Gastrocnemius medialis (tissue), 4 donors: Measurements from ENCODE around the gene WDFY2. TPM values are rescaled to one million over a fixed set of nuclear protein-coding genes. Genes with fewer than 3 reads are reported as not detected.

Experiments
- ATAC-seq, 2 donors: fragments of 150-250 bp; one replicate each; pipeline ENCODE4 v1.9.1; 2016
- DNase-seq, 2 donors: peaks; one replicate each; pipeline ENCODE4 v3.0.0-alpha.2; 2019
- H3K27ac ChIP-seq, 4 donors: fragments of 200-600 bp; sonication (generic); 1 replicate in 1 of 4; 2 replicates in 3 of 4; pipeline ENCODE4 v1.5.1; 2016 to 2018; ENCODE audit warnings: mild to moderate bottlenecking in 2 of 4, moderate library complexity in 1 of 4
- H3K27me3 ChIP-seq, 3 donors: fragments of 200-600 bp; sonication (generic) in 2 of 3; 1 replicate in 1 of 3; 2 replicates in 2 of 3; pipeline versions ENCODE4 v1.5.1 to v1.6.0; 2016 to 2019; ENCODE audit warnings: mild to moderate bottlenecking in 1 of 3, moderate library complexity in 1 of 3
- H3K36me3 ChIP-seq, 2 donors: fragments of 200-600 bp; sonication (generic) in 1 of 2; one replicate each; pipeline ENCODE4 v1.5.1; 2017 to 2018
- H3K4me1 ChIP-seq, 2 donors: fragments of 200-600 bp; sonication (generic) in 1 of 2; one replicate each; pipeline ENCODE4 v1.5.1; 2016 to 2017; ENCODE audit warnings: mild to moderate bottlenecking in 2 of 2
- H3K4me3 ChIP-seq, 4 donors: fragments of 200-600 bp; sonication (generic) in 3 of 4; 1 replicate in 1 of 4; 2 replicates in 3 of 4; pipeline ENCODE4 v1.5.1; 2016 to 2019; ENCODE audit warnings: mild to moderate bottlenecking in 2 of 4
- H3K9me3 ChIP-seq, 3 donors: fragments of 200-600 bp; sonication (generic) in 2 of 3; 1 replicate in 1 of 3; 2 replicates in 2 of 3; pipeline ENCODE4 v1.5.1; 2016 to 2019
- CTCF ChIP-seq, 5 experiments: fragments of 450-650 bp in 3 of 5; fragments of 200-600 bp in 2 of 5; sonication (generic) in 2 of 5; IDR thresholded peaks in 4 of 5; conservative IDR thresholded peaks in 1 of 5; 1 replicate in 4 of 5; 2 replicates in 1 of 5; pipeline ENCODE4 v1.5.1; 2016 to 2019; ENCODE audit warnings: antibody characterized with exemption in 5 of 5, mild to moderate bottlenecking in 3 of 5, moderate library complexity in 3 of 5
- POLR2A ChIP-seq, 2 donors: fragments of 450-650 bp; IDR thresholded peaks; one replicate each; pipeline ENCODE4 v1.6.1; 2017; ENCODE audit warnings: antibody characterized with exemption in 2 of 2, mild to moderate bottlenecking in 2 of 2, moderate library complexity in 2 of 2
- in situ Hi-C, 4 donors: fragments of 200-750 bp; cut with MboI; loops; one replicate each; pipeline versions ENCODE4 v1.15.0 to v1.8.0; 2017; ENCODE audit warnings: low sequenced_read_pairs in 4 of 4
- intact Hi-C: fragments of 100-400 bp; cut with DNase I; formaldehyde crosslinking; loops from one replicate; pipeline ENCODE4 v1.15.1; 2023; ENCODE audit warnings: low total_unique reads
- total RNA-seq, 4 donors: library from RNA; depleted of rRNA; stranded (reverse); fragments of >200 nt; gene quantifications; one replicate each; pipeline versions ENCODE4 v1.1.0 to v1.2.3, GENCODE V29; 2016

The WDFY2 gene
- total RNA-seq, 4 donors from 2014 or later: 0.98 to 2.8 (median 1.7) TPM

GRCh38 chr13:51777921-51778320 lies 193.7 kb downstream of the WDFY2 start:
- DNase-seq: no peak
- in situ Hi-C loops: no loop called here
- no peak overlapping the region for H3K27ac ChIP-seq
- peaks cover 0 to 4% of the 10 kb centered on the region in 2 donors for H3K36me3 ChIP-seq
- intact Hi-C loops: no loop called here
- TF ChIP-seq POLR2A (IDR thresholded peaks at IDR 0.05) (no peak), CTCF (IDR thresholded peaks at IDR 0.05 in 4 of 5, conservative IDR thresholded peaks at IDR 0.05 in 1 of 5) (no peak)
- peaks cover 0 to 4% of the 10 kb centered on the region in 2 donors for H3K4me1 ChIP-seq
- no peak overlapping the region for H3K4me3 ChIP-seq
- no peak for ATAC-seq
- no peaks in the 10 kb centered on the region for H3K27me3 ChIP-seq
- H3K9me3 ChIP-seq: no peaks in the 10 kb centered on the region

GRCh38 chr13:51778392-51778791 lies 194.1 kb downstream of the WDFY2 start:
- intact Hi-C loops (no loop called here), in situ Hi-C loops (no loop called here)
- Histone ChIP-seq H3K9me3 (no peaks in the 10 kb centered on the region), H3K4me1 (peaks cover 0 to 4% of the 10 kb centered on the region in 2 donors), H3K27ac (no peak overlapping the region), H3K36me3 (peaks cover 0 to 4% of the 10 kb centered on the region in 2 donors), H3K27me3 (no peaks in the 10 kb centered on the region), H3K4me3 (no peak overlapping the region)
- no peak for TF ChIP-seq CTCF (IDR thresholded peaks at IDR 0.05 in 4 of 5, conservative IDR thresholded peaks at IDR 0.05 in 1 of 5)
- TF ChIP-seq POLR2A (IDR thresholded peaks at IDR 0.05): no peak
- ATAC-seq: no peak
- no peak for DNase-seq

- H3K4me1 ChIP-seq: peaks cover 0 to 4% of the 10 kb centered on the region in 2 donors
- no peak for TF ChIP-seq CTCF (IDR thresholded peaks at IDR 0.05 in 4 of 5, conservative IDR thresholded peaks at IDR 0.05 in 1 of 5)
- TF ChIP-seq POLR2A (IDR thresholded peaks at IDR 0.05): no peak
- H3K27me3 ChIP-seq: no peaks in the 10 kb centered on the region
- no peak for ATAC-seq
- no peak overlapping the region for H3K27ac ChIP-seq
- no peak overlapping the region for H3K4me3 ChIP-seq
- DNase-seq: no peak
- no peaks in the 10 kb centered on the region for H3K9me3 ChIP-seq
- no peaks in the 10 kb centered on the region for H3K36me3 ChIP-seq
- intact Hi-C loops: no loop called here
- in situ Hi-C loops: no loop called here
Measured at GRCh38 chr13:51780099-51780498, 195.8 kb downstream of the WDFY2 start.

- in situ Hi-C loops: no loop called here
- Histone ChIP-seq H3K4me3 (no peak overlapping the region), H3K4me1 (peaks cover 11% of the 10 kb centered on the region in 2 donors), H3K27me3 (no peaks in the 10 kb centered on the region), H3K36me3 (no peaks in the 10 kb centered on the region), H3K27ac (no peak overlapping the region), H3K9me3 (no peaks in the 10 kb centered on the region)
- ATAC-seq (no peak), DNase-seq (no peak)
- intact Hi-C loops: no loop called here
- TF ChIP-seq POLR2A (IDR thresholded peaks at IDR 0.05) (no peak), CTCF (IDR thresholded peaks at IDR 0.05 in 4 of 5, conservative IDR thresholded peaks at IDR 0.05 in 1 of 5) (no peak)
Measured at GRCh38 chr13:51781246-51782022, 197.2 kb downstream of the WDFY2 start.
